ENCODE data around the gene F12.

- TF ChIP-seq CTCF (conservative IDR thresholded peaks at IDR 0.05; ENCODE audit: low read depth, low read length) (no peak), EZH2 (IDR thresholded peaks at IDR 0.05; ENCODE audit: borderline replicate concordance, low read depth, low read length, poor library complexity, severe bottlenecking) (no peak)
Observed at GRCh38 chr5:177365845-177366527, 43.4 kb downstream of the F12 start.

All from A673 (cell line).